SK-N-MC (cell line): Measurements from ENCODE around the gene PWWP2B.
"Not testable (repeated sequence)": the region's sequence is repeated elsewhere in the genome, so short reads cannot be mapped to it uniquely, and the experiment has no call there.

Source experiments
- DNase-seq: peaks from one replicate; pipeline ENCODE4 v3.0.0-alpha.2; 2011; ENCODE audit warnings: low read depth, low spot score
- H3K27ac ChIP-seq: fragments of 200-600 bp; sonication (generic); 2 replicates; pipeline ENCODE4 v1.5.1; 2016; ENCODE audit warnings: mixed run types
- H3K36me3 ChIP-seq: fragments of 200-600 bp; sonication (generic); 2 replicates; pipeline ENCODE4 v1.6.1; 2017; ENCODE audit warnings: antibody characterized with exemption, low read length, mixed read lengths; ENCODE audit not compliant: insufficient read depth
- H3K4me3 ChIP-seq: fragments of 200-600 bp; sonication (generic); 2 replicates; pipeline ENCODE4 v1.5.1; 2016
- H3K9ac ChIP-seq: fragments of 200-600 bp; sonication (generic); 2 replicates; pipeline ENCODE4 v1.8.0; 2017; ENCODE audit warnings: mixed run types, mixed read lengths; ENCODE audit not compliant: insufficient read length
- H3K9me3 ChIP-seq: fragments of 200-600 bp; sonication (generic); 2 replicates; pipeline ENCODE4 v1.6.1; 2017; ENCODE audit warnings: low read depth, mild to moderate bottlenecking, antibody characterized with exemption, low read length, moderate library complexity, mixed read lengths
- EZH2 ChIP-seq: fragments of 200-600 bp; sonication (generic); IDR thresholded peaks from one replicate; pipeline ENCODE4 v1.6.1; 2017; ENCODE audit warnings: antibody characterized with exemption
- FOXP2 ChIP-seq: optimal IDR thresholded peaks from 2 replicates; pipeline ENCODE3; 2011; ENCODE audit warnings: mild to moderate bottlenecking, moderate library complexity; ENCODE audit not compliant: insufficient read depth; ENCODE audit errors: extremely low read length, control extremely low read depth
- POLR2AphosphoS5 ChIP-seq: IDR thresholded peaks from 2 replicates; pipeline ENCODE4 v1.6.1; 2012; ENCODE audit warnings: mild to moderate bottlenecking, low read depth, low read length, borderline replicate concordance

PWWP2B gene

DNA sequence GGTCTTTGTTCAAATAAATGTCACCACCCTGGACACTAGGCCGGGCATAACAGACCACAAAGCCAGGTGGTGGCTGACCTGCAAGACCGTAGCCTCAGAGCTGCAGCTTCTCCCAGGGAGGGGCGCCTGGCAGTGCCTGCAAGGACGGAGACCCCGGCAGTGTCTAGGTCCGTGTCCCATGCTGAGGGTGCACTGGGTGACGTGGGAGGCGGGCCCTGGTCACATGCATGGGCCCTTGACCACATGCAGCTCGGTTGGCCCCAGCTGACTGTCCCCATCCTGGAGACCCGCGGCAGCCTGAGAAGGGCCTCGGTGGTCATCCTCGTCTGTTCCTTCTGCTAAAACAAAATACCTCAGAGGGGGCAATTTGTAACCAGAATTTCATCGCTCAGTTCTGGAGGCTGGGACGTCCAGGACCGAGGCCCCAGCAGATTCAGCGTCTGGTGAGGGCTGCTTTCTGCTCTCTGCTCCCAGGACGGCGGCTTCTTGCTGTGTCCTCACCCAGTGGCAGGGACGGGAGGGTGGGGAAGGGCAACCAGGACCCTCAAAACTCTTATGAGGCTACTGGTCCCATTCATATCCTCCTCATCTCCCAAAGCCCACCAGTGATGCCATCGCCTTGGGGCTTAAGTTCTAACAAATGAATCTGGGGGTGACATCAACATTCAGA is 36.8 kb downstream of the PWWP2B start:
- Histone ChIP-seq H3K4me3 (no peak overlapping the region), H3K27ac (no peak overlapping the region), H3K9ac (no peak overlapping the region)

DNA sequence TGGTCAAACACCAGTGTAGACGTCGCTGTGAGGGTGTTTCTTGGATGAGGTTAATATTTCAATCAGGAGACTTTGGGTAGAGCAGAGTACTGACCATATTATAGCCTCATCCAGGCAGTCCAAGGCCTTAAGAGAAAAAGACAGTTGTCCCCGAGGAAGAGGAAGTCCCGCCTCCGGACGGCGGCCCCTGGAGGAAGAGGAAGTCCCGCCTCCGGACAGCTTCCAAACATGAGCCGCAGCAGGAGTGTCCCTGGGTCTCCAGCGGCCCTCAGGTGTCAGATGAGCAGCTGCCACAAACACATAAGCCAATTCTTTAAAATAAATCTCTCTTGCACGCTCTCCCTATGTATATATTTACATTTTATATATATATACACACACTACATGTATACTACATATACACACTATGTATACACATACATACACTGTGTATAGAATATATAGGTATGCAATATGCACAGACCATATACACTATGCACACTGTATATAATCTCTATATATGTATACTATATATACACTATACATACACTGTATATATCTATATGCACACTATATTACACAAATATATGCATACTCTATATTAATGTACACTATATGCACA is 37.5 kb downstream of the PWWP2B start:
- DNase-seq, result no peak
- TF ChIP-seq POLR2AphosphoS5 (no peak), FOXP2 (no peak), EZH2 (no peak)

More for the DNA sequence above, 36.8 kb downstream of the PWWP2B start:
- TF ChIP-seq FOXP2, result no peak
- no peak for TF ChIP-seq POLR2AphosphoS5
- TF ChIP-seq EZH2, result no peak
- H3K36me3 ChIP-seq, result no peaks in the 10 kb centered on the region
- no peak for DNase-seq
- no peaks in the 10 kb centered on the region for H3K9me3 ChIP-seq

DNA sequence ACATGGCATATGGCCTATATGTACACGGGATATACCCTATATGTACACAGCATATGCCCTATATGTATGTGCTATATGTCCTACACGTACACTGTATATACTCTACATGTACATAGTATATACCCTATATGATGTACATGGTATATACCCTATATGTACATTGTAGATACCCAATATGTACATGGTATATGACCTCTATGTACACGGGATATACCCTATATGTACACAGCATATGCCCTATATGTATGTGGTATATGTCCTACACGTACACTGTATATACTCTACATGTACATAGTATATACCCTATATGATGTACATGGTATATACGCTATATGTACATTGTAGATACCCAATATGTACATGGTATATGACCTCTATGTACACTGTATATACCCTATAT is 38.3 kb downstream of the PWWP2B start:
- H3K36me3 ChIP-seq, H3K27ac ChIP-seq, DNase-seq, H3K9me3 ChIP-seq, H3K4me3 ChIP-seq, H3K9ac ChIP-seq: not testable (repeated sequence)

More for the DNA sequence above, 37.5 kb downstream of the PWWP2B start:
- Histone ChIP-seq H3K36me3 (no peaks in the 10 kb centered on the region), H3K9me3 (no peaks in the 10 kb centered on the region), H3K27ac (no peak overlapping the region), H3K9ac (no peak overlapping the region), H3K4me3 (no peak overlapping the region)

DNA sequence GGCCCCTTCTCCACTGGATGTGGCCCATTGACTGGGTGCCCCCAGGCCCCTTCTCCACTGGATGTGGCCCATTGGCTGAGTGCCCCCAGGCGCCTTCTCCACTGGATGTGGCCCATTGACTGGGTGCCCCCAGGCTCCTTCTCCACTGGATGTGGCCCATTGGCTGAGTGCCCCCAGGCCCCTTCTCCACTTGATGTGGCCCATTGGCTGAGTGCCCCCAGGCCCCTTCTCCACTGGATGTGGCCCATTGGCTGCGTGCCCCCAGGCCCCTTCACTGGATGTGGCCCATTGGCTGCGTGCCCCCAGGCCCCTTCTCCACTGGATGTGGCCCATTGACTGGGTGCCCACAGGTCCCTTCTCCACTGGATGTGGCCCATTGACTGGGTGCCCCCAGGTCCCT is 39.1 kb downstream of the PWWP2B start:
- H3K27ac ChIP-seq, H3K4me3 ChIP-seq, H3K36me3 ChIP-seq, H3K9ac ChIP-seq, H3K9me3 ChIP-seq, DNase-seq: not testable (repeated sequence)

DNA sequence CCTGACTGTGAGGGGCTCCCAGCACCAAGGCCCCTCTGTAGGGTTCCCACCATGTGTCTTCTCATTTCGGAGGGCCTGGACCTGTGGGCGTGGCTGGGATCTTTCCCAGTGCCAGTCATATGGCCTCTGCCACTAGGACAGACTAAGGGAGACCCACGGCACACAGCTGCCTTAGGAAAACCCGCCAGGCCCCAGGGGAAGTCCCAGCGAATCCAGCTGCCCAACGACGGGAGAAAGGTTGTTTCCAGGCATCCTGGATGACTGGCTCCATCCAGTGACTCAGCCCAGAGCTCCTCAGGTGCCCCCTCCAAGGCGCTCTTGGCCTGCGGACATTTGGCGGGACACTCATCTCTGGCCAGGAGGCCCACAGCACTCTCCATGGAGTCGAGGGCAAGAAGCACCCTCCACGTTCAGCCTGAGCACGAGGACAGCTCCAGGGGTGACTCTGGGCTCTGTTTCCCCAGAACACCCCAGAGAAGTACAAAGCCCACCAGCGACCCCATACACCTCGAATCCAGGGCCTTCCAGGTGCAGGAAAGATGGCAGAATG is 39.9 kb downstream of the PWWP2B start:
- Histone ChIP-seq H3K27ac (no peak overlapping the region), H3K36me3 (no peaks in the 10 kb centered on the region), H3K9ac (no peak overlapping the region), H3K4me3 (no peak overlapping the region), H3K9me3 (no peaks in the 10 kb centered on the region)
- TF ChIP-seq FOXP2 (no peak), POLR2AphosphoS5 (no peak), EZH2 (no peak)
- no peak for DNase-seq

DNA sequence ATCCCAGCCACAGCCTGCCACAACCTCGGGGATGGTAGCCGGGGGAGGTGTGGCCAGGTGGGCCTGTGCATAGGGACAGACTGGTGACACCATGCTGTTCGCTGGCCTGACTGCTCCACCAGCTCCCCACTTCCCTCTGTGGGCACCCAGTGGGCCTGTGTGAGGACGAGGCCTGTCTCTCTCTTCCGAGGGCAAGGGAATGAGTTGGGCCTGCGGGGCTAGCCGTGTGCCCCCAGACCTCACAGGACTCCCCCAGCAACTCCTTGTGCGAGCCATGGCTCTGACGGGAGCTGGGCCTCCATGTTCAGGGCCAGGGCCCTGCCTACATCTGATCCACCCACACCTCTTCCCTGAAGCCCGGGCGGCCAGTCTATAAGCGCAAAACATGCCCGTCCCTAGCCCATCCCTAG is 40.5 kb downstream of the PWWP2B start:
- Histone ChIP-seq H3K4me3 (no peak overlapping the region), H3K27ac (no peak overlapping the region)
- TF ChIP-seq FOXP2 (no peak), POLR2AphosphoS5 (no peak), EZH2 (no peak)

DNA sequence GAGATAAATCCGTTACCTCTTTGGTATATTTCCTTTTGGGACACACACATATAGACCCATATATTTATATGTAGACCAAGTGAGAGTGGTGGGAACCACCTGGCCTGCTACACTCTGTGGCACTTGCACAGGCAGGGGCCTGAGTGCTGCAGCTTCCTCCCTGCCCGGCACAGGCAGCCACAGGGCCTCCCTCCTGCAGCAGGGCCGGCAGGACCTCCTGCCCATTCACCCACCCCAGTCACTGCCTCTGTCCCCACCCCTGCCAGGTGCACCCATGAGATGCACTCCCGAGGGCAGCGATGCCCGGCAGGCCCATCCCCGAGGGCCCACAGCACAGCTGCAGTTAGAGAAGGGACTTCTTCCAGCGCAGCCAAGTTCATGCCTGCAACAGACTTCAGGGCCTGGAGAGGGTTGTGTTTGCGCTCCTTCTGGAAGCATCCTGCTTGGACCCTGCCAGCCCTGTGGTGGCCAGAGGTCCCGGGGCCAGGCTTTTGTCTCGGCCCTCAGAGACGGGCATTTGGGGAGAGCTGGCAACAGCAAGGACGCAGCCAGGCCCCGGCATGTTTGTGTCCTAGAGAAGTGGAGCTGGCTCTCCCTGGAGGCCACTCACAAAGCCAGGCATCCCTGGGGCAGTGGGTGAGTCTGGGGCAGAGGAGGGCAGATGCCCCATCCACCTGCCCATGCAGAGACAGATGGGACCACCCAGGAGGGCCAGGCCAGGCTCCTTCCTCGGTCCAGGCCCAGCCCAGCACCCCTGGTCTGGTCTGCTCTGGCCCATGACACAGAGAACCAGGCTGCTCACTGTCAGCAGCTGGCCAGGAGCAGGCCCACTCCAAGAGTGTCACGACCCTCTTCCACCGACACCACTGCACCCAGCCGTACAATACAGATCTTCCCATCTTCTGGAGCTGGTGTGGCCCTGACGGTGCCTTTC is 41.4 kb downstream of the PWWP2B start:
- no peak overlapping the region for H3K4me3 ChIP-seq
- H3K36me3 ChIP-seq, result no peaks in the 10 kb centered on the region
- no peak for TF ChIP-seq EZH2
- no peak for TF ChIP-seq POLR2AphosphoS5
- TF ChIP-seq FOXP2, result no peak
- H3K27ac ChIP-seq, result no peak overlapping the region
- no peak for DNase-seq
- H3K9ac ChIP-seq, result no peak overlapping the region
- H3K9me3 ChIP-seq, result no peaks in the 10 kb centered on the region

More for the DNA sequence above, 40.5 kb downstream of the PWWP2B start:
- H3K36me3 ChIP-seq, result no peaks in the 10 kb centered on the region
- H3K9ac ChIP-seq, result no peak overlapping the region
- no peaks in the 10 kb centered on the region for H3K9me3 ChIP-seq
- no peak for DNase-seq

DNA sequence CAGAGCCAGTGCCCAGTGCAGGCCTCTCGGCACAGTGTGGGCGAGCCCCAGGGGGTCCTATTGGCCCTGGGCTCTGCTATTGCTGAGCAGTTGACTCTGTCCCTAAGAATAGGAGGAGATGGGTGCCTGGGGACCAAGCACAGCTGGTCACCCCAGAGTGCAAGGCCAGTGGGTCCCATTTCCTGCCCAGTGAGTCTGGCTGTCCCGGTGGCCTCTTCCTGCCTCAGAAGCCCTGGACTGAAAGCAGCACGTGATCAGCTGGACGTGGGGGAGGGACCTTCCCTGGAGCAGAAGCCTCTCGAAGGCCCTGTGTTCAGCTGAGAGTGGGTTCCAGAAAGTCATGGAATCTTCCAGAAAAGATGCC is 42.0 kb downstream of the PWWP2B start:
- Histone ChIP-seq H3K36me3 (no peaks in the 10 kb centered on the region), H3K4me3 (no peak overlapping the region), H3K27ac (no peak overlapping the region), H3K9ac (no peak overlapping the region), H3K9me3 (no peaks in the 10 kb centered on the region)
- no peak for TF ChIP-seq EZH2
- no peak for TF ChIP-seq POLR2AphosphoS5
- no peak for TF ChIP-seq FOXP2
- DNase-seq, result no peak
